Kasumi-1 (cell line): ENCODE results near the gene CDK8.
"Not testable (repeated sequence)": the region's sequence is repeated elsewhere in the genome, so short reads cannot be mapped to it uniquely, and the experiment has no call there.

Experiments
- DNase-seq, 2 experiments: peaks; one replicate each; lab custom pipeline; 2025; lab: John Stamatoyannopoulos, UW

CDK8 gene

DNA sequence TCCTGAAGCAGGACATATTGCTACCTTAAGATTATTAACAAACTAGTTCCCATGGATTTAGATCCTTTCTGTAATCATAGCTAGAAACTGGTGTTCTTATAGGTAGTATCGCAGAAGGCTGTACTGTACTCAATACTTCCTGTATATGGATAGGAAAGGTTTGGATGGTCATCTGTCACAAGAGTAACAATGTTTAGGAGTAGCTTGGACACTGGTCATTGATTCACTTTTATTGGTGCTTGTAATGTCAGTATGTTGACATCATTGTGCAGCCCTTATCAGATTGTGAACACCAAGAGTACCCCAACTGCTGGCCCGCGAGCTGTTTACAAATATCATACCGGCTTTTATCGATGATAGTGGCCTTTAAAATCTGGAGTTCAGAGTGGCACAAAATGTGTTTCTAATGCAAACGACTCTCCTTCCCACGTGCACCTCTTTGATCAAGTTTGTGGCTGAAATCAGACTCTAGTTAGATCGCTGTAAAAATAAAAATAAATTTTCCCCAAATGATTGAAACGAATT lies 605 bp upstream of the CDK8 start:
- DNase-seq, result no peak

DNA sequence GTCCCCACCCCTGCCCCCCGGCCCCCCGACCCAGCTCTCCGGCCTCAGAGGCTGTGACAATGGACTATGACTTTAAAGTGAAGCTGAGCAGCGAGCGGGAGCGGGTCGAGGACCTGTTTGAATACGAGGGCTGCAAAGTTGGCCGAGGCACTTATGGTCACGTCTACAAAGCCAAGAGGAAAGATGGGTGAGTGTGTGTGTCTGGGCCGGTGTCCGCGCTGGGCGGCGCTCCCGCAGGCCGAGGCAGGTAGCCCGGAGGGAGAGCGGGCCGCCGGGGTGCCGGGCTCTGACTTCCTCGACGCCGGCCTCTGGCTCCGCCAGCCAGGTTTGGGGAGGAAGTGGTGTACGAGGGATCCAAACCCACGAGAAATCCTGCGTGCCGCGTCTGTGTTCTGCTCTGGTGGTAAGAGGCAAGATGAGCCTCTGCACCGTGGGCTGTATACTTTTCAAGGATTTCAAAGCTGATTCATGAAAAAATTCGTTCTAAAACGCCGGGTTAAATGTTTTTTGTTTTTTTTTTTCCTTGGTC lies 718 bp downstream of the CDK8 start:
- DNase-seq, result peak in 1 of 2 experiments; percentile 7

DNA sequence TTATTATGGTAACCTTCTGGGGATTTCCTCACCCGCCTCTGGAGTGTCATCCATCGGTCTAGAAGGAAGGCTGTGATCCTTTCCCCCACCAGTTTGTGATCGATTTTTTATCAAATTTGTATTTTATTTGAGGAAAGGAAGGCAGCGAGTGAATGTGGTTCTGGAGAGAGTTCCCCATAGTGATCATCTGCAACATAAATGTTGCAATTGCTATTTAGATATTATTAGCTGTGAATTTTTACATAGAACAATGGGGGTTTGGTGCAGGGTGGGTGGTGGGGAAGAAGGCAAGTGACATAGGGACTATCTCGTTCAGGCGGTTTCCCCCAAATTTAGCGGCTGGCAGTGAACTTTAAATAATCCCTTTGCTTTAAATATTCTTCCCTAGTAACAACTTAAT lies 1.2 kb downstream of the CDK8 start:
- DNase-seq, result no peak

DNA sequence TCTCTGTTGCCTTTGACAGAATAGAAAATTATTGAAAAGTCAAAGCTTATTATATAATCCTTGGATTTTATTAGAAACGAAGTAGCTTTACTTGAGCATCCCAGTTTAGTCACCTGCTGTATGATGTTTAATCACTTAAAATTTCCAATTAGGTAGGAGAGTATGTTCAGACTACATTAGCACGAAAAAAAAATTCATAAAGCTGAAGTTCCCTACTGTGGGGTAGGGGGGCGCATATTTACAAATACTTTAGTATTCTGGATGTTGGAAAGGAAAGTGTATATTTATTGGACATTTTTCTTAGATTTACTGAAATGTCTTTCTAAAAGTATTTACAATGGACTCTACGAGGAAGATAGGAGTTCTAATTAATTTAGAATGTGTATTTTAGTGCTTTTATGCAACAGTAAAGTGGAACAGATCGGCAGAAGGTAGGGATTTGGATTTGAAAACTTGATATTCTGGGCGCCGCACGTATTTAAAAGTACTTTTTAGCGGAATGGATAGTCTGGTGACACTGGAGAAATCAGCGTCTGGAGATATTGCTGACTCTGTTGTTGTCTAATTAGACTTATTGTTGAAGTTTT lies 1.9 kb downstream of the CDK8 start:
- DNase-seq, result peak; percentile 4 to 52

DNA sequence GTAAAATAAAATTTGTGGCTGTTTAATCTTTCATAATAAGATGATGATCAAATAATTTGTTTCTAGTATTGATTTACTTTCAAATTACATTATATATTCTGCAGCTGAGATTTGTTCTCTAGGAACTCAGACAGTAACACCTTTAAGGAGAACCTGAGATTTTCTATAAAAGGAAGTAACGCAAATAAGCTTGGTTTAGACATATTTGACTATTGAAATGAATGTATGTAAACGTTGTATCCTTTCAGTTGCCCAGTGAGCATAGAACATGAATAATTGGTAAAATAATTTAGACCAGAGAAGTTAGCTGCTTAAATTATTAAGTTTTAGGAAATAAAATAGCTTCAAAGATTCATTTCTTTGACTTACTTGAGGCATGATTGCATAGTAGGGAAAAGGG lies 3.1 kb downstream of the CDK8 start:
- DNase-seq, result no peak

DNA sequence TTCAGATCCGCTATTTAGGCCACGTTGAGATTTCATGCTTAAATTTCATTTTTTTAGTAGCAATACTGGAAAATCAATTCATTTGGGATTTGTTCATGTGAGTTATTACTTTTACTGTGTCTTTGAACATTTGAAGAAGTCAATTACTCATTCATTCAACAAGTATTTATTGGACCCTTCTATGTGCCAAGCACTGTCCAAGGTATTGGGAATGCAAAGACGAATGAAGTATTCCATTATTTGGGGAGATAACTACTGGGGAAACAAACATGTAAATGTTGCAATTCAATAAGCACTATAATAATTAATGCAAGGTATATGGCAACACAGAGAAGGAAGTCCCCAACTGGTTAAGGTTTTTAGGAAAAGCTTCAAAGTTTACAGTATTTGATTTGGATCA lies 5.7 kb downstream of the CDK8 start:
- DNase-seq, result no peak

DNA sequence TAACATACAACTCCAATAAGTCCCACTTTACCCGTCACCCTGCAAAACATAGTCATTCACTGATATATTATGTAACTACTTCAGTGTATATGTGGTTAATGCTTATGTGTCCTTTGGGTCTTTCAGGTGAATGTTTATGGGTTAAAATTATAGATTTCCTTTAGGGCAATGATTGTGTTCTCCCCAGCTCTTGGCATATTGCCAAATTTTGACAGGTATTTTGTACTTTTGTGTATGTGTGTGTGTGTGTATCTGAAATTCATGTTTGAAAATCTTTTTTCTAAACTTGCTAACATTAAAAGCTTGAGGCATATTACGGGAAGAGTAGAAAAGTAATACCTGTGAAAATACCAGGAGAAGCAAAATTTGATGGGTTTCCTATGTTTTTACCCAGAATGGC lies 8.2 kb downstream of the CDK8 start:
- DNase-seq, result no peak

DNA sequence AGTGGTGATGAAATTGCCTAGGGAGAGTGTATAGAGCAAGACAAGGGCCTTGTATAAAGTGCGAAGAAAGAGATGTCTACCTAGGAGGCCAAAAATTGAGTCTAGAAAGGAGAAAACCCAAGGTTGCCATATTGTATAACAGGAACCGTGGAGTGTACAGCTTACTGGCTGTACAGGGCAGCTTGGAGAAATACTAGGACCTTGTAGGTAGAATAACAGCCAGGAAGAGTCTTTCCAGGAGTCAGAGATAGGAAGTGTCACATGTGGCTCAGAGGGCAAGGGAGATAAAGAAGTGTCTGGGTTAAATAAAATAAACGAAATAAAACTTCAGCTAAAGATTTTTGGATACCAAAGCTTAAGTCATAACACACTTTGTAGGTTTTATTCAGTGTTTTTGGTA lies 12.4 kb downstream of the CDK8 start:
- no peak for DNase-seq

DNA sequence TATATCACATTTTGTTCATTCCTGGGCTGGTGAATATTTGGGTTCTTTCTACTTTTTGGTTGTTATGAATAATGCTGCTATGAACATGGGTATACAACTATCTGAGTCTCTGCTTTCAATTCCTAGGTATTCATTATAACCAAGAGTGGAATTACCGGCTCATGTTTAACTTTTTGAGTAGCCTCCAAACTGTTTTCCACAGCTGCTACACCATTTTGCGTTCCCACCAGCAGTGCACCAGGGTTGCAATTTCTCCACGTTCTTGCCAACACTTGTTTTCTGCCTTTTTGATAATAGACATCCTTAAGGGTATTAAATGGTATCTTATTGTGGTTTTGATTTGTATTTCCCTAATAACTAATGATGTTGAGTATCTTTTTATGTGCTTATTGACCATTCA lies 16.8 kb downstream of the CDK8 start:
- DNase-seq, result no peak

DNA sequence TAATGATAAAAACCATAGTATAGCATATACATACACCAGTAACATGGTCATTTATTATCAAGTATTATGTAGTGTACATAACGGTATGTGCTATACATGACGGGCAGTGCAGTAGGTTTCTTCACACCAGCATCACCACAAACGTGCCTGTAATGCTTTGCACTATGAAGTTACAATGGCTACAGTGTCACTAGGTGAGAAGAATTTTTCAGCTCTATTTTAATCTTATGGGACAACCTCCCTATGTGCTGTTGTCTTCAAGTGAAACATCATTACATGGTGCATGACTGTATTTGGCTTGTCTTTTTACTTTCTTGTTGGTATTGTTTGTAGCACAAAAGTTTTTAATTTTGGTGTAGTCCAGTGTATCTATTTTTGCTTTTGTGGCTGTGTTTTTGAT lies 18.7 kb downstream of the CDK8 start:
- DNase-seq, result no peak

DNA sequence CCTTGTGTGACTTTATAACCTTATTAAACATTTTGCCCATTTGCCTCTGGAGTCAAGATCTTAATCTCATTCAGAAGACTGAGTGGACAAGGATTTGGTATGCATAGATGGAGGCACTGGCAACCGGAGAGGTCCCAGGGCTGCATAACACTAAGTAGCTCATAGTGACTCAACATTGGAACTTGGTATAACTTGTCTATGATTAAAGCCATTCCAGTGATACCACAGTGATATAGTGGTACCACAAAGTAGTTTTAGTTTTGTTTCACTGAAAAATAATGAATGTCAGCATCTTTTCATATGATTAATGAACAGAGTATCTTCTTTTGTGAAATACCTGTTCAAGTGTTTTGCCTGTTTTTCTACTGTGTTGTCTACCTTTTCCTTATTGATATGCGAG lies 26.4 kb downstream of the CDK8 start:
- no peak for DNase-seq

DNA sequence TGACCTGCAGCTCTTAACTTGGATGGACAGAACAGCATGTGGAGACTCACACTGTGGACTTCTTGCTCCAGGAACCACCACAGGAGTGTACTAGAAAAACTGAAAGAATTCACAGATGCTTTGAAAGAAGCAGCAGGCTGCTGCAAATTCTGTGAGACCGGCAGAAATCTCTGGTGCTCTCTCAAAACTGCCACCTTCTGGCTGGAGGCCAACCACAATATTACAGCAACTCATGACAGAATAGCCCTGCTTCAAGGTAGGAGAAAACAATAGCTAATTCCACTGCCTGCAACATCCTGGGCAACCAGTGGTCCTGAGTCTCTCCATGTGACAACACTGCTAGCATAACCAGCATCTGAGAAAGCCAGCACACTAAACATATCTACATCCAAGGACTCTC lies 26.9 kb downstream of the CDK8 start:
- DNase-seq, result no peak

DNA sequence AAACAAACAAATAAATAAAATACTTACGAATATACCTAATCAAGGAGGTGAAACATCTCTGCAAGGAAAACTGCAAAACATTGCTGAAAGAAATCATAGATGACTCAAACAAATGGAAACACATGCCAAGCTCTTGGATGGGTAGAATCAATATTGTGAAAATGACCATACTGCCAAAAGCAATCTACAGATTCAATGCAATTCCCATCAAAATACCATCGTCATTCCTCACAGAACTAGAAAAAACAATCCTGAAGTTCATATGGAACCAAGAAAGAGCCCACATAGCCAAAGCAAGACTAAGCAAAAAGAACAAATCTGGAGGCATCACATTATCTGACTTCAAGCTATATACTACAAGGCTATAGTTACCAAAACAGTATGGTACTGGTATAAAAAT lies 32.0 kb downstream of the CDK8 start:
- DNase-seq, result not testable (repeated sequence)

DNA sequence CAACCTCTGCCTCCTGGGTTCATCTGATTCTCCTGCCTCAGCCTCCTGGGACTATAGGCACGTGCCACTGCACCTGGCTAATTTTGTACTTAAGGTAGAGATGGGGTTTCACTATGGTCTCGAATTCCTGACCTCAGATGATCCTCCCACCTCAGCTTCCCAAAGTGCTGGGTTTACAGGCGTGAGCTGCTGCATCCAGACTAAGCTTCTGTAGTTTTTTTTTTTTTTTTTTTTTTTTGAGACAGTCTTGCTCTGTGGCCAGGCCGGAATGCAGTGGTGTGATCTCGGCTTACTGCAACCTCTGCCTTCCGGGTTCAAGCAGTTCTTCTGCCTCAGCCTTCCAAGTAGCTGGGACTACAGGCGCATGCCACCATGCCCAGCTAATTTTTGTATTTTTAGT lies 34.9 kb downstream of the CDK8 start:
- DNase-seq, result not testable (repeated sequence)

DNA sequence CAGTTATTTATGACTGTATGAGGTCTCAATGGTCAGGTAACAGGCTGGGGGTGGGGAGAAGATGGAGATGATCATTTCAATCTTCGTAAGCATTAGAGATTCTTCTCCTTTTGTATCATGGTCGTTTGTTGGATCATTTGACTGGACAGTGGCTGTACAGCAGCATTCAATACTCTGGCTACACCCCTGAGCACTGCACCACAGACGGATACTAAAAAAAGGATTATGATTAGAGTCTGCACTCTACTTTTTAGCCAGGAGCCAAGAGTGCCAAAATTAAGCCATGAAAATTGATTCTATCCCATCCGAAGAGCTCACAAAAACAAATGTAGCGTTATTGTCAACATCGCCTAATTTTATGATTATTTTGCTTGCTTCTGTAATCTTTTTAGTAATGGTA lies 41.9 kb downstream of the CDK8 start:
- no peak for DNase-seq

DNA sequence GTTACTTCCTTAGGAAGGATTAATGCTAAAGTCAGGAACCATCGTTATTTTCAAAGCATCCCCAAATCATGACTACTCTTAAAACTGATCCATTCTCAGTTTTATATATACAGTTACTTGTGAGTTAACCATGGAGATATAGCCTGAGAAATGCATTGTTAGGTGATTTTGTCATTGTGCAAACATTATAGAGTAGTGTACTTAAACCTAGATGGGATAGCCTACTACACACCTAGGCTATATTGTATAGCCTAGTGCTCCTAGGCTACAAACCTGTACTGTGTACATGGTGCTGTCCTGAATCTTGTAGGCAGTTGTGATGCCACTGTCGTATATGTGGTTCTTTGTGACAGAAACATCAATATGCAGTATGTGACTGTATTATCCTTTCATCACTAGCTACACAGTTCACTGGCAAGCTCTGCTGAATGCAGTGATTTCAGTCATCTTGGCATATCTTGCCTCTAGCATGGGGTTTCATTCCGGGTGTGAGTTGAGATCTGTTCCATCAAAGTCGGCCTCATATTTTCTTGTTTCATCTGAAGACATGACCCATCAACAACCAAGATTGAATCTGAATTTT lies 45.3 kb downstream of the CDK8 start:
- DNase-seq, result no peak

DNA sequence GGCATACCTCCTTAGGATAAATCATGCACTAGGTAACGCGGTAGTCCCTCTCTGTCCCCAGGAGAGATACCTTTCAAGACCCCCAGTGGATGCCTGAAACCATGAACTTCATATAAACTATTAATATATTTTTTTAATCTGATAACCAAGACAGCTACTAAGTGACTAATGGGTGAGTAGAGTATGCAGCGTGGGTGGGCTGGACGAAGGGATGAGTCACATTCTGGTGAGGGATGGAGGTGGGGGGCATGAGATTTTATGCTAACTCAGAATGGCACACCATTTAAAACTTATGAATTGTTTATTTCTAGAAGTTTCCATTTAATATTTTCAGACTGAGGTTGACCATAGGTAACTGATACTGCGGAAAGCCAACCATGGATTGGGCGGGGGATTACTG lies 46.2 kb downstream of the CDK8 start:
- no peak for DNase-seq

DNA sequence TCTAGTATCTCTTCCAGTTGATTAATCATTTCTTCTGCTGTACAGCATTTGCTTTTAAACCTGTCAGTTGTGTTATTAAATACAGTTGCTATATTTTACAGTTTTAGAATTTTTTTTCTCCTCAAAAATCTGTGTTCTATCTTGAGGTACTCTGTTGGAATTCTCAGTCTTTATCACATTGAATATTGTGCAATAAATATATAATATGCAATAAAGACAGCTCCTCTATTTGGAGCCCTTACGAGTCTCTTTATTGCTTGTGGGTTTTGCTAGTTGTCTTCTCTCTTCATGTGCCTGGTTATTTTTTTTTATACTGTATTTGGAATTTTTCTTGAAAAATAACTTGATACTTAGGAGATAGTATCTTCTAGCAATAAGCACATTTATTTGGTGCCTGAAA lies 51.7 kb downstream of the CDK8 start:
- DNase-seq, result no peak

DNA sequence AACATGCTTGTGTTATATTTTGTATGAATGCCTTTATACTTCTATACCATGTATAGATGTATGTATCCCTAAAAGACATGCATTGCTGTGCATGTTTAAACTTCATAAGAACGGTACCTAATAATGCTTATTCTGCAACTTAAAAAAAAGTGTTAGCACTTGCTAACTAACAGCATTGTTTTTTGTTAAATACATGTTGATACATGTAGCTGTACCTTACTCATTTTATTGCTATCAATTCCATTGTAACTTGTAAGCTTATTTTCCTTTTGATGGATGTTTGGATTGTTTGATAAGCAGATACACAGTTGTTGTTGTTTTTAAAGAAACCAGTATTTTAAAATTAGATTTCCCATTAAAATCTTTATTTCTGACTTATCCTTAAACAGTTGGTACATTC lies 53.8 kb downstream of the CDK8 start:
- no peak for DNase-seq

DNA sequence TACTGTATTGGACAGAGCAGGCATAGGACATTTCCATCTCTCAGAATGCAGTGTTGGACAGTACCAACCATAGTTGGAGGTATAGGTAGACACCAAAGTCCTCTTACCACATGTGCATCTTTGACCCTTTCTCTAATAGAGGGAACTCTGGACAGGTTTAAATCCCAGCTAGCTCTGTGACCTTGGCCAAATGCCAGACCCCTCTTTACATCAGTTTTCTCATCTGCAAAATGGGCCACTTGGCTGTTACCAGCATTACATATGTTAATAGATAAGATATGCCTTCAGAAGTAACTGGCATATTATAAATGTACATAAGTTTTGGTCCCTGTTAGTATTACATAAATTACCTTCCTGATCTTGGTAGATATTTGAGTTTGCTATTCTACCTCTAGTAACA lies 54.3 kb downstream of the CDK8 start:
- no peak for DNase-seq

DNA sequence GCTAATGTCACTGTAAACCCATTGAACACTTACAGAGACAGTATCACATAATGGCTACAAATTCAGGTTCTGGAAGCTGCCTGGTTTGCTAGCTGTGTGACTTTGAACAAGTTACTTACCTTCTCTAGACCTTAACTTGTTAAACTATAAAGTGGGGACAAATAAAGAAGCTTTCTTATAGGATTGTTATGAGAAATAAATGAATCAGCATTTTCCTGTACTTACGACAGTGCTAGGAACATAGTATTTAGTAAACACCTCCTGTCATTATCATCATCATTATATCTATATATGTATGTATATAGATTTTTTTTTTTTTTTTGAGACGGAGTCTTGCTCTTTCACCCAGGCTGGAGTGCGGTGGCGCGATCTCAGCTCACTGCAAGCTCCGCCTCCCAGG lies 54.9 kb downstream of the CDK8 start:
- no peak for DNase-seq

DNA sequence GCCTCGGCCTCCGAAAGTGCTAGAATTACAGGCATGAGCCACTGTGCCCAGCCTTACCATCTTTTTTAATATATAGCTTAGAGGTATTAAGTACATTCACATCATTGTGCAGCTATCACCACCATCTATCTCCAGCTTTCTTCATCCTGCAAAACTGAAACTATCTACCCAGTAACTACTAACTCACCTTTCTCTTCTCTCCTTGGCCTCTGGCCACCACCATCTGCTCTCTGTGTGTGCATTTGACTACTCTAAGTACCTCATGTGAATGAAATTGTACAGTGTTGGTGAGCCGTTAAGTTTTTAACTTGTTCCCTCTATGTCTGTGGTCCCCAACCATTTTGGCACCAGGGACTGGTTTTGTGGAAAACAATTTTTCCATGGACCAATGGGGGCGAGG lies 56.1 kb downstream of the CDK8 start:
- DNase-seq, result no peak

DNA sequence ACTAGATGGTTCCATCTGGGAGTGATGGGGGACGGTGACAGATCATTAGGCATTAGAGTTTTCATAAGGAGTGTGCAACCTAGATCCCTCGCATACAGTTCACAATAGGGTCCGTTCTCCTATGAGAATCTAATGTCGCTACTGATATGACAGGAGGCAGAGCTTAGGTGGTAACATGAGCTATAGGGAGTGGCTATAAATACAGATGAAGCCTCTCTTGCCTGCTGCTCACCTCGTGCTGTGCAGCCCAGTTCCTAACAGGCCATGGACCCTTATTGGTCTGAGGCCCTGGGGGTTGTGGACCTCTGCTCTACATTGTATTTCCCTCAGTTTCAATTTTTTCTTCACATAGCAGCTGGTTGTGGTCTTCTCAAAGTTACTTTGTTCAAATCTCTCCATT lies 56.5 kb downstream of the CDK8 start:
- DNase-seq, result no peak

DNA sequence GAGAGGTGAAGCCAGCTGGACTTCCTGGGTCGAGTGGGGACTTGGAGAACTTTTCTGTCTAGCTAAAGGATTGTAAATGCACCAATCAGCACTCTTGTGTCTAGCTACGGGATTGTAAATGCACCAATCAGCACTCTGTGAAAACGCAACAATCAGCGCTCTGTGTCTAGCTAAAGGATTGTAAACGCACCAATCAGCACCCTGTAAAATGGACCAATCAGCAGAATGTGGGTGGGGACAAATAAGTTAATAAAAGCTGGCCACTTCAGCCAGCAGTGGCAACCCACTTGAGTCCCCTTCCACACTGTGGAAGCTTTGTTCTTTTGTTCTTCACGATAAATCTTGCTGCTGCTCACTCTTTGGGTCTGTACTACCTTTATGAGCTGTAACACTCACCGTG lies 58.1 kb downstream of the CDK8 start:
- not testable (repeated sequence) for DNase-seq
